Right atrium auricular region (tissue), 2 donors: ENCODE data around the gene PDIA3. TPM values are rescaled to one million over a fixed set of nuclear protein-coding genes. Genes with fewer than 3 reads are reported as not detected.
"Not testable (repeated sequence)": the region's sequence is repeated elsewhere in the genome, so short reads cannot be mapped to it uniquely, and the experiment has no call there.

Source experiments
- DNase-seq: peaks from one replicate; pipeline ENCODE4 v3.0.0-alpha.2; 2019; ENCODE audit warnings: low spot score
- H3K27ac ChIP-seq, 2 donors: fragments of 200-600 bp; sonication (generic); 1 replicate in 1 of 2; 2 replicates in 1 of 2; pipeline ENCODE4 v1.5.1; 2016 to 2019
- H3K27me3 ChIP-seq, 2 donors: fragments of 200-600 bp; sonication (generic); one replicate each; pipeline versions ENCODE4 v1.5.1 to v1.6.0; 2017 to 2019
- H3K36me3 ChIP-seq: fragments of 200-600 bp; sonication (generic); one replicate; pipeline ENCODE4 v1.5.1; 2016
- H3K4me1 ChIP-seq, 2 donors: fragments of 200-600 bp; sonication (generic); one replicate each; pipeline versions ENCODE4 v1.5.1 to v1.6.0; 2017 to 2019
- H3K4me3 ChIP-seq, 2 donors: fragments of 200-600 bp; sonication (generic); 1 replicate in 1 of 2; 2 replicates in 1 of 2; pipeline ENCODE4 v1.5.1; 2017 to 2019; ENCODE audit warnings: mild to moderate bottlenecking in 1 of 2, moderate library complexity in 1 of 2
- H3K9me3 ChIP-seq, 2 donors: fragments of 200-600 bp; sonication (generic); one replicate each; pipeline ENCODE4 v1.5.1; 2019
- total RNA-seq, 2 donors: library from RNA; depleted of rRNA; stranded (reverse); fragments of >200 nt; gene quantifications; one replicate each; pipeline ENCODE4 v1.1.0, GENCODE V29; 2016
- TF ChIP-seq, protein P1 (sequence below), 2 donors: fragments of 200-600 bp; sonication (generic); IDR thresholded peaks; one replicate each; pipeline ENCODE4 v1.5.1; 2019; ENCODE audit warnings: antibody characterized with exemption in 2 of 2

Gene PDIA3
- 10 to 100 TPM; 77.9 to 82.4 TPM for total RNA-seq

DNA sequence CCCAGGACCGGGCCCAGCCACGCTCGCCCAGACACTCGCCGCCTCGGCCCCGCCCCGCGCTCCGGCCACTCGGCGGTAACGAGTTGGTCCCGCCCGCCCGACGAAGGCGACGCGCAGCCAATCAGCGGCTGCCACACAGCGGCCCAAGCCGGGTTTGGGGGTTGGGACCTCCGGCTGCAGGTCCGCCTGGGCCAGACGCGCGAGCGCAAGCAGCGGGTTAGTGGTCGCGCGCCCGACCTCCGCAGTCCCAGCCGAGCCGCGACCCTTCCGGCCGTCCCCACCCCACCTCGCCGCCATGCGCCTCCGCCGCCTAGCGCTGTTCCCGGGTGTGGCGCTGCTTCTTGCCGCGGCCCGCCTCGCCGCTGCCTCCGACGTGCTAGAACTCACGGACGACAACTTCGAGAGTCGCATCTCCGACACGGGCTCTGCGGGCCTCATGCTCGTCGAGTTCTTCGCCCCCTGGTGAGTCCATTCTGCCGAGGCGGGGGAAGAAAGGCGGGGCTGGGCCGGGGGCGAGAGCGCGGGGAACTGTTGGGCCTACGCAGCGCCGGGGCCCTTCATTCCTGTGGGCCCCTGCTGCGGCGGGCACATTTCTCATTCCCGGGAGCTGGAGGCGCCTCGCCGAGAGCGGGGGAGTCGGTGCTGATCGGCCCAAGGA lies at the start of gene PDIA3:
Gene PDIA3, plus strand, starts transcription at position 194 of the 658 bp plus-strand sequence. Its CDS starts 102 bp downstream, at position 296.
- H3K27me3 ChIP-seq, H3K9me3 ChIP-seq, H3K36me3 ChIP-seq: not testable (repeated sequence)
- H3K27ac ChIP-seq = peak within 1 kb of the TSS; percentile 93 to 97
- DNase-seq = peak; percentile 93
- H3K4me1 ChIP-seq = peaks cover 0 to 43% of the 10 kb centered on the region in 2 donors
- H3K4me3 ChIP-seq = peak within 1 kb of the TSS; percentile 83 to 92

DNA sequence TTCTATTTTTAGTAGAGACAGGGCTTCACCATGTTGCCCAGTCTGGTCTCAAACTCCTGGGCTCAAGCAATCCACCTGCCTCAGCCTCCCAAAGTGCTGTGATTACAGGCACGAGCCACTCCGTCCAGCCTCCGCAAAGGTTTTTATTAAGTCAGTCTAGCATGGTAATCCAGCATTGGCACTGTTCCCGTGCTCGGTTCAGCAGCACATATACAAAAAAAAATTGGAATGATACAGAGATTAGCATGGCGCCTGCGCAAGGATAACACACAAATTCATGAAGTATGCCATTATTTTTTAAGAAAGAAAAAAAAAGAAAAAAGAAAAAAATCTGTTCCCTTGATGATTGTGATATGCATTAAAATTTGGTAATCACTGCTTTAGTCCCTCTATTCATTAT lies 44.1 kb upstream of the PDIA3 start:
- Histone ChIP-seq H3K9me3 (no peaks in the 10 kb centered on the region), H3K36me3 (no peaks in the 10 kb centered on the region), H3K4me3 (no peak overlapping the region), H3K4me1 (no peaks in the 10 kb centered on the region), H3K27me3 (no peaks in the 10 kb centered on the region), H3K27ac (no peak overlapping the region)
- TF ChIP-seq, protein P1, sequence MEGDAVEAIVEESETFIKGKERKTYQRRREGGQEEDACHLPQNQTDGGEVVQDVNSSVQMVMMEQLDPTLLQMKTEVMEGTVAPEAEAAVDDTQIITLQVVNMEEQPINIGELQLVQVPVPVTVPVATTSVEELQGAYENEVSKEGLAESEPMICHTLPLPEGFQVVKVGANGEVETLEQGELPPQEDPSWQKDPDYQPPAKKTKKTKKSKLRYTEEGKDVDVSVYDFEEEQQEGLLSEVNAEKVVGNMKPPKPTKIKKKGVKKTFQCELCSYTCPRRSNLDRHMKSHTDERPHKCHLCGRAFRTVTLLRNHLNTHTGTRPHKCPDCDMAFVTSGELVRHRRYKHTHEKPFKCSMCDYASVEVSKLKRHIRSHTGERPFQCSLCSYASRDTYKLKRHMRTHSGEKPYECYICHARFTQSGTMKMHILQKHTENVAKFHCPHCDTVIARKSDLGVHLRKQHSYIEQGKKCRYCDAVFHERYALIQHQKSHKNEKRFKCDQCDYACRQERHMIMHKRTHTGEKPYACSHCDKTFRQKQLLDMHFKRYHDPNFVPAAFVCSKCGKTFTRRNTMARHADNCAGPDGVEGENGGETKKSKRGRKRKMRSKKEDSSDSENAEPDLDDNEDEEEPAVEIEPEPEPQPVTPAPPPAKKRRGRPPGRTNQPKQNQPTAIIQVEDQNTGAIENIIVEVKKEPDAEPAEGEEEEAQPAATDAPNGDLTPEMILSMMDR (IDR thresholded peaks at IDR 0.05) = no peak
- DNase-seq = peak; percentile 28

DNA sequence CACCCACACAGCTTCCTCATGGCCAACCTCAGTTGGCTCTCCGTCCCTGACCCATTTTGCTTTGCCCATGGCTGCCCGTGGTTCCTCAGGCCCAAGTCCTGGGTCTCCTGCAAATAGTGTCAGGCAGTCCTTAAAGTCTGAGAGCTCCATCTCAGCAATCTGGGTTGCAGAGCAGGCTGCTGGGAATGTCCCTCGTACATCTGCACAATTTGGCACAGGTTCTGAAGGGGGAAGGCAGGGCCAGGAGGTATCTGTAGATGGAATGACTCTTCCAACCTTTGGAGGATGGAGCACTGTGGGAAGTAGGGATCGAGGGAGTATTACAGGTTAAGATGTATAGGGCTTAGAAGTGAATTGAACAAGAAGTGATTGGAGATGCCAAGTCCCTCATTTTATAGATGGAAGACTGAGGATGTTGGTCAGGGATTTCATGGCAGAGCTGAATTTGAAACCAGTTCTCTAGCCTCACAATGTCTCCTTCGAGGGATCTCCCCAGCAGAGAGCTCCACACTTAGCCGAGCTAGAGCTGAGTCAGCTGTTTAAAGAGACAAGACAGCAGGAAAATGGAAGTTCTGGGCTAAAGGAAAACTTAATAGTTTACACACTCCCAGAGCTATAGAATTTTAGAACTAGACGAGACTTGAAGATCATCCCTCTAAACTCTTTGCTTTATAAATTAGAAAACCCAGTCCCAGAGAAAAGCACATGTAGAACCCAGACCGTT lies 43.4 kb upstream of the PDIA3 start:
- no peaks in the 10 kb centered on the region for H3K9me3 ChIP-seq
- no peak overlapping the region for H3K4me3 ChIP-seq
- no peak overlapping the region for H3K27ac ChIP-seq
- DNase-seq = no peak
- H3K36me3 ChIP-seq = no peaks in the 10 kb centered on the region
- TF ChIP-seq, protein P1 (IDR thresholded peaks at IDR 0.05) = no peak
- H3K4me1 ChIP-seq = no peaks in the 10 kb centered on the region
- no peaks in the 10 kb centered on the region for H3K27me3 ChIP-seq

DNA sequence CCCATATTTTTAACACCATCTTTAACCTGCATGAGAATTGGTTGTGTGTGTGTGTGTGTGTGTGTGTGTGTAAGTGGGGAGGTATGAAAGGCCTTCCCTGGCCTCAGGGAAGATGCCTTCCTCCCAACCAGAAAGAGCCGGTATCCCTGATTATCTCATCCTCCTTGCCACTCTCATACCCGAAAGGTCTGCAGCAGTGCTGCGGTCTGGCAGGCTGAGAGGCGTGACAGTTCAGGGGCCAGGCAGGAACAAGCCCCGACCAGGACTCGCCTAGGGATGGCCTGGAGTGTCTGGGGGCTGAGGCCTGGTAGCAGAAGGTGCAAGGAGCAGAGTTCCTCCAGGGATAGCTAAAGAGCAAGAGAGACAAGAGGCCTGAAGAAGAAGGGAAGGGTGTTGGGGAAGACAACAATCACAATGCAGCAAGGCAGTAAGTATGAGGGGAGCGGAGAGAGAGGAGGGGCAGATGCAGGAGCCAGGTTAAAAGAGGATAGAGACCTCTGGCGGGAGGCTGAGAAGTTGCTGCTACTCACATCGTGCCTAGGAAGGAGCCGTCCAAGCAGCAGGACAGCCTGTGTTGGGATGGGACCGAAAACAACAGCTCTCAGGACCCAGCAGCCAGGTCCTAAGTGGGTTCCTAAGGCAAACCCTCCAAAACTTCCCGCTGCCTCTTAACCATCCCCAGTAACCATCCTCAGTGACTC lies 35.7 kb upstream of the PDIA3 start:
- H3K27ac ChIP-seq, H3K4me3 ChIP-seq, H3K36me3 ChIP-seq, H3K27me3 ChIP-seq, H3K9me3 ChIP-seq, H3K4me1 ChIP-seq, DNase-seq: not testable (repeated sequence)

DNA sequence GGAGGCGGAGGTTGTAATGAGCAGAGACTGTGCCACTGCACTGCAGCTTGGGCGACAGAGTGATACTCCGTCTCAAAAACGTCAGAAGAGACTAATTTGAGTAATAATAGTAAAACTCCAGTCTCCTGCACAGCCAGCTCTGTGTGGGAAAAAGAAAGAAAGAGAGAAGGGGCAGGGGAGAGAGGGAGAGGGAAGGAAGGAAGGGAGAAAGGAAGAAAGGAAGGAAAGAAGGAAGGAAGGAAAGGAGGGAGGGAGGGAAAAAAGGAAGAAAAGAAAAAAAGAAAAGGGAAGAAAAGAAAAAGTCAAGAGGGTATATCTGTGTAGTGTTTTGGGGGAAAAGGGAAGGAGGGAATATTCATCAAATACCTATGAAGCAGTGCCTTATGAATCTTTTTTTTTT lies 23.1 kb upstream of the PDIA3 start:
- no peak overlapping the region for H3K4me3 ChIP-seq
- H3K36me3 ChIP-seq = no peaks in the 10 kb centered on the region
- no peaks in the 10 kb centered on the region for H3K4me1 ChIP-seq
- no peak overlapping the region for H3K27ac ChIP-seq
- H3K9me3 ChIP-seq = no peaks in the 10 kb centered on the region
- no peaks in the 10 kb centered on the region for H3K27me3 ChIP-seq
- TF ChIP-seq, protein P1 (IDR thresholded peaks at IDR 0.05) = no peak
- no peak for DNase-seq

DNA sequence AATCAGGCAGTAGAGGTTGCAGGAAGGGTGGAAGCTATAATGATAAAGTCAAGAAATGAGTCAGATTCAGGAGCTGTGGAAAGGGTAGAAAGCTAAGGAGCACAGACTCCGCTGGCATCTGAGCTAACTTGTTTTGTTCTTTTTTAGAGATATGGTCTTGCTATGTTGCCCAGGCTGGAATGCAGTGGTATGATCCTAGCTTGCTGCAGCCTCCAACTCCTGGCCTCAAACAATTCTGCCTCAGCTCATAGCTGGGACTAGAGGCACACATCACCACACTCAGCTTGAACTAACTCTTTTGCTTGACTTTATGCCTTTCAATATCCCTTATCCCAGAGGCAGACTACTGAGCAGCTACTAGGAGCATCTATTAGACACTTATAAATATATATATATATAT lies 19.9 kb upstream of the PDIA3 start:
- not testable (repeated sequence) for H3K27me3 ChIP-seq

DNA sequence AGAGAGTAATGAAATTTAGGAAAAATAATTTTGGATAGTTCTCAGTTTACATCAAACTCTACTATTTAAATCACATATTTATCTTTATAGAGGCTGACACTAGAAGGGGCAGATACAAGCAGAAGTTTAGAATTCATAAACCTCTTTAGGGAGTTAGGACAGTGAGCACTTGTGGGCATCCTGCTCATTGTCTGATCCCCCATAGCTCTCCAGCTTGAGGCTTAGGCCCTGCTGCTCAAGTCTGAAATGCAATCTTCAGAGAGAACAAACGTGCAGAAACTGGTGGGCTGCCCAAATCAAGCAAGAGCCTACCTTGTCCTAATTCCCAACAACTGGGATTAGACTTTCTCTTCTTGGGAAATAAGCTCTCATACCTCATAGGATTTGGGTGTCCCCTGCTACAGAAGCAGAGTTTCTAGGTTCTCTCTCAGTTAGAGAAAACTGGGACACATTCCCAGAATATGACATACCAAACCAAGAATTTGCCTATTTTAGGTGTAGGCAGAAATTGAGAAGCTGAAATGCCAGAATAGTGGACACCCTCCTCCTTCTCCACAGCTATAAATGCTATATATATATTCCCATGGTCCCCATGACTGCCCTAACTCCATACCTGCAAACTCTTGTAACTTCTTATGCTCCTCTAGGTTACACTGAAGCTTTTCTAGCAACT lies 18.0 kb upstream of the PDIA3 start:
- H3K4me3 ChIP-seq, H3K27ac ChIP-seq, DNase-seq, H3K36me3 ChIP-seq, H3K4me1 ChIP-seq, H3K27me3 ChIP-seq, H3K9me3 ChIP-seq: not testable (repeated sequence)

More for the DNA sequence above, 19.9 kb upstream of the PDIA3 start:
- not testable (repeated sequence) for DNase-seq, H3K9me3 ChIP-seq, H3K4me3 ChIP-seq, H3K27ac ChIP-seq, H3K4me1 ChIP-seq, H3K36me3 ChIP-seq
